GM12878 (cell line): ENCODE measurements around the gene GCH1. TPM values are rescaled to one million over a fixed set of nuclear protein-coding genes. Genes with fewer than 3 reads are reported as not detected.

Source experiments
- CREB1 ChIP-seq: IDR thresholded peaks from 2 replicates; pipeline ENCODE4 v1.6.1; 2012; ENCODE audit warnings: low read depth, mild to moderate bottlenecking, inconsistent platforms
- E4F1 ChIP-seq: fragments of 450-650 bp; IDR thresholded peaks from 2 replicates; pipeline ENCODE4 v1.6.1; 2018; ENCODE audit warnings: borderline replicate concordance, mild to moderate bottlenecking; ENCODE audit not compliant: partially characterized antibody
- IRF4 ChIP-seq: IDR thresholded peaks from 2 replicates; pipeline ENCODE4 v1.6.1; 2011; ENCODE audit warnings: low read depth, low read length
- MYB ChIP-seq: fragments of 150-350 bp; IDR thresholded peaks from 2 replicates; pipeline ENCODE4 v1.6.1; 2014; ENCODE audit warnings: mild to moderate bottlenecking, low read depth, low read length, borderline replicate concordance
- REST ChIP-seq: IDR thresholded peaks from 2 replicates; pipeline ENCODE4 v1.6.1; 2012; ENCODE audit warnings: mild to moderate bottlenecking, low read depth, low read length
- SUPT20H ChIP-seq: IDR thresholded peaks from 2 replicates; pipeline ENCODE4 v1.6.1; 2011; ENCODE audit warnings: low read depth, mild to moderate bottlenecking, low read length, moderate library complexity, borderline replicate concordance; ENCODE audit not compliant: control insufficient read depth
- TCF12 ChIP-seq: IDR thresholded peaks from 2 replicates; pipeline ENCODE4 v1.6.1; 2011; ENCODE audit warnings: low read depth, mild to moderate bottlenecking, low read length
- USF2 ChIP-seq: IDR thresholded peaks from 2 replicates; pipeline ENCODE4 v1.6.1; 2011; ENCODE audit warnings: low read depth, low read length, improper control_type of control experiment, borderline replicate concordance
- ZZZ3 ChIP-seq: IDR thresholded peaks from 2 replicates; pipeline ENCODE4 v1.6.1; 2011; ENCODE audit warnings: low read depth; ENCODE audit not compliant: control insufficient read depth, insufficient read length
- polyA plus RNA-seq, 11 experiments: library from polyadenylated mRNA; depleted of rRNA in 4 of 11; unstranded in 6 of 11; stranded (reverse) in 5 of 11; fragments of >200 nt; fragmentation: Nextera tagmentation in 4 of 11; fragmentation: Illumina TruSeq in 1 of 11; extraction: Ambion mirVana in 4 of 11; extraction: Trizol in 1 of 11; gene quantifications; 1 replicate in 1 of 11; 2 replicates in 10 of 11; pipeline versions ENCODE4 v1.2.1 to v1.2.3, GENCODE V29; 2011 to 2016; ENCODE audit warnings: inconsistent platforms in 2 of 11, missing spikeins in 2 of 11, low read depth in 1 of 11
- total RNA-seq, 4 experiments: library from RNA; depleted of rRNA in 3 of 4; stranded (reverse); fragments of >200 nt in 3 of 4; fragmentation: Illumina TruSeq in 1 of 4; extraction: Trizol in 1 of 4; gene quantifications; 2 replicates each; pipeline versions ENCODE4 v1.2.1 to v1.2.3, GENCODE V29; 2013 to 2021

The GCH1 gene
- total and polyA plus RNA-seq, 10 of the 15 experiments (the other 5 are each of a cell fraction or from before 2014, with no cell fraction given): 25.1 to 37.0 (median 33.8) TPM

- no peak for TF ChIP-seq ZZZ3
- TF ChIP-seq CREB1: no peak
- TF ChIP-seq E4F1: no peak
- no peak for TF ChIP-seq USF2
- no peak for TF ChIP-seq IRF4
- no peak for TF ChIP-seq MYB
- TF ChIP-seq SUPT20H: no peak
- TF ChIP-seq TCF12: no peak
- no peak for TF ChIP-seq REST
These were observed 78.7 kb downstream of the GCH1 start (continued) for GRCh38 chr14:54823757-54824549.
